ENCODE measurements around the gene FGD6.

DNA sequence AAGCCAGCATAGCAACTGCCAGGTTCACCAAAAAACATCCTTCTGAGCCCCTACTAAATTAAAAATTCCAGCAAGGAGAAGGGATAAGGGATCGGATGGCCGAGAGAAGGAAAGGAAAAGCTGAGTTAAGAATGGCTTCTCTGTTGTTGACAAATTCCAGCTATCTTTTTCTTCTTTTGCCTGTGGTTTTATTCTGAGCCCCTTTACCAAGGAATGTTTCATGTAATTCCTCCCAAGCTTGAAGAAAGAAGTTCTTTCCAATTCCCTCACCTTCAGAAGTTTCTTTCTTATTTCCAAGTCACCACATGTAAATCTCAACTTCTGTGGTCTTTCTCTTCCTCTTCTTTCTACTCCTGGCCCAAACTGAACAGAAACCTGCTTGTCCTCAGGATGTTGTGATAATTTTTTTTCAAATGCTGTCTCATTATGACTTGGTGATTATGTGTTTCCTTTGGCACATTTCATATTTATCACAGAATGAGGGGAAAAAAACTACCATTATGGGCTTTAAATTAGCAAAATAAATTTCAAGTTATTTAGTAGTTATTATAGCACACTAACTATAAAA lies 40.0 kb downstream of the FGD6 start:
- TF ChIP-seq EZH2 (IDR thresholded peaks at IDR 0.05; ENCODE audit: insufficient read depth, poor library complexity, severe bottlenecking) (no peak), EZH2phosphoT487 (IDR thresholded peaks at IDR 0.05; ENCODE audit: insufficient read depth, low read depth) (no peak)
